Smooth muscle cell (in vitro differentiated cells): ENCODE measurements around the gene SH2D1A. TPM values are rescaled to one million over a fixed set of nuclear protein-coding genes. Genes with fewer than 3 reads are reported as not detected.

ENCODE experiments used
- DNase-seq: peaks from one replicate; lab custom pipeline; 2025; ENCODE audit not compliant: unreplicated experiment; lab: John Stamatoyannopoulos, UW
- H2AFZ ChIP-seq: fragments of 200-600 bp; sonication (generic); 2 replicates; pipeline ENCODE4 v1.6.0; 2016; ENCODE audit warnings: antibody characterized with exemption, low read depth, mild to moderate bottlenecking
- H3F3A ChIP-seq: fragments of 200-600 bp; sonication (generic); 2 replicates; pipeline ENCODE4 v1.6.0; 2017; ENCODE audit warnings: antibody characterized with exemption, low read depth
- H3K27ac ChIP-seq: fragments of 200-600 bp; sonication (generic); 2 replicates; pipeline ENCODE4 v1.5.1; 2016; ENCODE audit warnings: low read depth, mild to moderate bottlenecking
- H3K27me3 ChIP-seq: fragments of 200-600 bp; sonication (generic); 2 replicates; pipeline ENCODE4 v1.6.1; 2016; ENCODE audit warnings: low read depth, mild to moderate bottlenecking
- H3K36me3 ChIP-seq: fragments of 200-600 bp; sonication (generic); 2 replicates; pipeline ENCODE4 v1.5.1; 2016; ENCODE audit warnings: low read depth
- H3K4me1 ChIP-seq: fragments of 200-600 bp; sonication (generic); 2 replicates; pipeline ENCODE4 v1.5.1; 2016; ENCODE audit warnings: low read depth
- H3K4me2 ChIP-seq: fragments of 200-600 bp; sonication (generic); 2 replicates; pipeline ENCODE4 v1.6.0; 2016; ENCODE audit warnings: mild to moderate bottlenecking
- H3K4me3 ChIP-seq: fragments of 200-600 bp; sonication (generic); 2 replicates; pipeline ENCODE4 v1.5.1; 2016; ENCODE audit warnings: mild to moderate bottlenecking
- H3K79me2 ChIP-seq: fragments of 200-600 bp; sonication (generic); 2 replicates; pipeline ENCODE4 v1.6.0; 2016; ENCODE audit warnings: low read depth, mild to moderate bottlenecking
- H3K9ac ChIP-seq: fragments of 200-600 bp; sonication (generic); 2 replicates; pipeline ENCODE4 v1.6.0; 2016; ENCODE audit warnings: low read depth
- H3K9me3 ChIP-seq: fragments of 200-600 bp; sonication (generic); replicated peaks from 2 replicates; pipeline ENCODE4 v1.5.1; 2016; ENCODE audit warnings: low read depth
- H4K20me1 ChIP-seq: fragments of 200-600 bp; sonication (generic); 2 replicates; pipeline ENCODE4 v1.6.0; 2016; ENCODE audit warnings: low read depth
- CTCF ChIP-seq: fragments of 200-600 bp; sonication (generic); IDR thresholded peaks from 2 replicates; pipeline ENCODE4 v1.5.1; 2017; ENCODE audit warnings: borderline replicate concordance, mild to moderate bottlenecking, antibody characterized with exemption; ENCODE audit not compliant: insufficient read depth, poor library complexity, severe bottlenecking
- WGBS: methylation state at CpG from one replicate; pipeline ENCODE4 v1.1.7; 2016; ENCODE audit warnings: low lambda C conversion rate; 5-methylcytosine and 5-hydroxymethylcytosine counted together
- polyA plus RNA-seq: library from polyadenylated mRNA; unstranded; fragments of >200 nt; fragmentation: Nextera tagmentation; extraction: Ambion mirVana; gene quantifications from 2 replicates; pipeline ENCODE4 v1.2.1, GENCODE V29; 2016
- total RNA-seq: library from RNA; depleted of rRNA; stranded (reverse); fragments of >200 nt; gene quantifications from 2 replicates; pipeline ENCODE4 v1.2.3, GENCODE V29; 2014

Gene SH2D1A
- total and polyA plus RNA-seq, 2 experiments from 2014 or later: not detected

GRCh38 chrX:124325732-124326131, 20.6 kb upstream of the SH2D1A start:
- no peak overlapping the region for H3K4me2 ChIP-seq
- H3F3A ChIP-seq: no peaks in the 10 kb centered on the region
- H3K79me2 ChIP-seq: no peaks in the 10 kb centered on the region
- H3K27me3 ChIP-seq: no peaks in the 10 kb centered on the region
- no peak for TF ChIP-seq CTCF
- H3K9ac ChIP-seq: no peak overlapping the region
- no peaks in the 10 kb centered on the region for H3K36me3 ChIP-seq
- no peak overlapping the region for H2AFZ ChIP-seq
- no peaks in the 10 kb centered on the region for H3K9me3 ChIP-seq
- 82% methylated on average over 1 of the region's 1 CpG for WGBS
- H3K4me1 ChIP-seq: no peaks in the 10 kb centered on the region
- H3K27ac ChIP-seq: no peak overlapping the region
- no peak overlapping the region for H3K4me3 ChIP-seq
- no peak for DNase-seq
- H4K20me1 ChIP-seq: no peaks in the 10 kb centered on the region

- H3K4me3 ChIP-seq: no peak overlapping the region
- no peak for DNase-seq
- H3F3A ChIP-seq: no peaks in the 10 kb centered on the region
- no peaks in the 10 kb centered on the region for H3K9me3 ChIP-seq
- H3K36me3 ChIP-seq: no peaks in the 10 kb centered on the region
- 50% methylated on average over 1 of the region's 1 CpG for WGBS
- no peak for TF ChIP-seq CTCF
- H3K9ac ChIP-seq: no peak overlapping the region
- no peaks in the 10 kb centered on the region for H3K79me2 ChIP-seq
- H3K27me3 ChIP-seq: no peaks in the 10 kb centered on the region
- H2AFZ ChIP-seq: no peak overlapping the region
- H3K4me1 ChIP-seq: no peaks in the 10 kb centered on the region
- H4K20me1 ChIP-seq: no peaks in the 10 kb centered on the region
- no peak overlapping the region for H3K27ac ChIP-seq
- no peak overlapping the region for H3K4me2 ChIP-seq
These were observed 17.6 kb upstream of the SH2D1A start for GRCh38 chrX:124328765-124329164.

- Histone ChIP-seq H3K79me2 (no peaks in the 10 kb centered on the region), H3K9ac (no peak within 1 kb of the TSS), H3K27ac (no peak within 1 kb of the TSS), H2AFZ (no peak within 1 kb of the TSS), H3F3A (no peaks in the 10 kb centered on the region), H3K4me3 (no peak within 1 kb of the TSS), H4K20me1 (no peaks in the 10 kb centered on the region), H3K27me3 (no peaks in the 10 kb centered on the region), H3K4me1 (no peaks in the 10 kb centered on the region), H3K36me3 (no peaks in the 10 kb centered on the region), H3K4me2 (no peak within 1 kb of the TSS), H3K9me3 (no peaks in the 10 kb centered on the region)
- no peak for TF ChIP-seq CTCF
- WGBS: 91% methylated on average over 51 of the region's 57 CpGs
- no peak for DNase-seq
These were observed 13.6 kb upstream of the SH2D1A start, which contains the start of gene TEX13D for GRCh38 chrX:124332481-124333424. TSS of gene TEX13D (plus strand) at chrX:124332660. CDS start at chrX:124332918, 258 bp downstream.
